GM11168 (cell line): Measurements from ENCODE around the gene C6orf15.
"Not testable (repeated sequence)": the region's sequence is repeated elsewhere in the genome, so short reads cannot be mapped to it uniquely, and the experiment has no call there.

ENCODE experiments used
- in situ Hi-C: fragments of 300-500 bp; cut with MboI; formaldehyde crosslinking; loops from one replicate; pipeline ENCODE4 v1.12.0; 2022; ENCODE audit warnings: low sequenced_read_pairs; ENCODE audit not compliant: unreplicated experiment

Gene C6orf15

GRCh38 chr6:31079656-31080261 is 32.6 kb downstream of the C6orf15 start:
- in situ Hi-C loops: loop anchor here (10.0 kb wide), 1 partner anchor 165 kb away; the partner anchor contains the start of gene VARS2

GRCh38 chr6:31076611-31077010 is 35.8 kb downstream of the C6orf15 start:
- in situ Hi-C loops: loop anchor here (10.0 kb wide), 1 partner anchor 162 kb away; the partner anchor contains the start of gene VARS2

GRCh38 chr6:31075528-31075927 is 36.8 kb downstream of the C6orf15 start:
- in situ Hi-C loops: loop anchor here (10.0 kb wide), 1 partner anchor 161 kb away; the partner anchor contains the start of gene VARS2

- in situ Hi-C loops: loop anchor here (10.0 kb wide), 1 partner anchor 160 kb away; the partner anchor contains the start of gene VARS2
Measured at GRCh38 chr6:31074401-31074800, 38.0 kb downstream of the C6orf15 start.

DNA sequence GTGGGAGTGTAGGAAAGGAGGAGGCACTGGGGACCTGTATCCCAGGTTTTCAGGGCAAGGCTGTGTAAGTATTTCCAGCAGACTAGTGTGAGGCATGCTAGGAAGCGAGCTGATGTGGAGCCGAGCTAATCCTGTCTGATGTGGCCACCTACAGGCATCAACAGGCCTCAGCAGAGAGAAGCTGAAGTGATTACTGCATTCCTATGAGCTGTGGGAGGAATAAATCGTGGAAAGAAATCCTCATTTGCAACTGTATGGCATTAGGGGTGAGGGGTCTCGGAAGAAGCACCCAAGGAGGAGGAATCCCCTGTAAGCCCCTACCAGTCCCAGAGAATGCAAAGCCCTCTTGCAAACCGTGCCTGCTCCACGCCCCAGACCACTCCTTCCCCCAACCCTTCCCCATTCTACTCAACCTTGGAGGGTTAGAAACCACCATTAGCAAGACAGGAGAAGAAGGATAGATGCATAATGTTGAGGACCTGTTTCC is 41.6 kb downstream of the C6orf15 start:
- in situ Hi-C loops: loop anchor here (10.0 kb wide), 1 partner anchor 156 kb away; the partner anchor contains the start of gene VARS2

DNA sequence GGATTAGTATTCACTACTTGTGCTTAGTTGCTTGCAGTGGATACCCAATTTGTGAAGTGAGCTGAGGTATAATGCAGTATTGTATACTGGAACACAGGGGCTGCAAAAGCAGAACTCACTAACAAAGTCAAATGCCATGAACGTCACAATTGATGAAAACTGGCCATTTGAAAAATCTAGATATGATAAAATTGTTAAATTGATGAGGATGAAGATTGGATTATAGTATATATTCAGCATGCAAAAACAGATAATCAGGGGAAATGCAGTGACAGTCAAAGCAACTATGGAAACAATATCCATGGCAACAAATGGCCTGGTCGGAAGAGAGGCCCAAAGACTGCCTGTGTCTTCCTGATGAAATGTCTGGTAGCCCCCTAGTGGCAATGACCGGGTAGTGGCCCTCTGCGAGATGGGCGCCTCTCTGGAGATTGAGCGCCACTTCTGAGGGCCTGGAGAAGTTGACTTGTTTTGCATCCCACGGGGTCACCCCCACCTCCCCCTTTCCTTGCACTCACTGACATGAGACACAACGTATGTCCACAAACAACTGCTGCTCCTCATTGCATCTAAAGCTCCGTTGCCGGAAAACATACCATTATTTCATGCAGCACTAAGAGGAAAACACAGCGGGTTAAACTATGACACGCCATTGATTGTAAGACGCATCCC is 43.6 kb downstream of the C6orf15 start:
- in situ Hi-C loops: no loop called here

- in situ Hi-C loops: not testable (repeated sequence)
Measured at GRCh38 chr6:31067891-31068668, 44.3 kb downstream of the C6orf15 start.

- in situ Hi-C loops: not testable (repeated sequence)
Measured at GRCh38 chr6:31067028-31067427, 45.3 kb downstream of the C6orf15 start.

DNA sequence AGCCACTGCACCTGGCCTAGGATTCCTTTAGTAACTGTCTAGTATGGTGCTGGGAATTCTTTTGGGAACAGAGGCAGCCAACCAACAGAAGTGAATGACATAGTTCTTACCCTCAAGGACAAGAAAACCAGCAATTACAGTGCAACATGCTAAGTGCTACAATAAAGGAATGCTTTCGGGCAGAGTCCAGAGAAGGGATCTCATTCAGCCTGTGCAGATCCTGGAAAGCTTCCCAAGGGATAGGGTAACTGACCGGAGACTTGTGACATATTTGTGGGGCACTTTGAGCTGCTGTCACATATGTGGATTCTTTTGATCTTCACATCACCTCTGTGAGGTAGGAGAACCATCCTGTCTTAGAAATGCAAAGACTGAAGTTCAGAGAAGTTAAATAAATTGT is 46.8 kb downstream of the C6orf15 start:
- in situ Hi-C loops: no loop called here

DNA sequence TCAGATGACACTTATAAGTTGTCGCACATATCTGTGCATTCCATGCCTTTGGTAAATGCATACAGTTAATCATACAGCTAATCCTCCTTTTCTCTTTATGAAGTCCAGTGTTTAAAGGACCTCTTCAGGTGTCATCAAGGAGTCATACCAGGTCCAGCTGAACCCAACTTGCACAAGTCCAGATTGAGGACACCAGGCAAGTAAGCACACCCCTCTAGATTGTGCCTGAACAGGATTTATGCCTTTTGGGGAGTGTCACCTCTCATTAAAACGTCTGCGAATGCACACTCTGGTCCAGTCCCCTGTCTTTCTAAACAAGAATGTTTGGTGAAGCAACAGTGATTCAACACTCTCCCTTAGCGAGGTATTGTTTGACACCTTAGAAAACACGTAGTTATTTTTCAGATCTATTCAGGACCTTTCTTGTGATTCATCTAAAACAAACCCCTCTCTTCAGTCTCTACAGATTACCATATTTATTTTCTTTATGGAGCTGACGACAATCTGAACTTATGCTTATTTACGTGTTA is 48.4 kb downstream of the C6orf15 start:
- in situ Hi-C loops: no loop called here
